Measurements from ENCODE around the gene KCNK15. TPM values are rescaled to one million over a fixed set of nuclear protein-coding genes. Genes with fewer than 3 reads are reported as not detected.

The KCNK15 gene
- total and polyA plus RNA-seq, 12 donors: 0.13 to 0.82 (median 0.38) TPM

DNA sequence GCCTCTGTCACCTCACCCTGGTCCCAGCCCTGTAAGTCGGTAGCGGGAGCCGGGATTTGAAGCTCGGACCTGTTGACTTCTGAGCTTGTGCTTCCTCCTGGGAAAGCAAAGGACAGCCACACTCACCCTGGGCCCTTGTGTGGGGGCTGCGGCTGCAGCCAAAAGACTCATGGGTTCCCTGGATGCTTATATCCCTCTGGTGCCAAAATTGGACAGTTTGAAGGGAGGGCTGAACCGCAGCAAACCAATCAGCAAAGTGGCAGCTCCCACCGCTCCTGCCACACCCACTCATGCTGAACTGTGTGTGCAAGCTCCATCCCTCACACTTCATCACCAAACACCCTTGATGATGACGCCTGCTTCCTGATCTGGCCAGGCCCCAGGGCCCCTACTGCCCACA, 34.4 kb upstream of the KCNK15 start:
- no peak overlapping the region for H3K4me3 ChIP-seq
- TF ChIP-seq, protein P1, sequence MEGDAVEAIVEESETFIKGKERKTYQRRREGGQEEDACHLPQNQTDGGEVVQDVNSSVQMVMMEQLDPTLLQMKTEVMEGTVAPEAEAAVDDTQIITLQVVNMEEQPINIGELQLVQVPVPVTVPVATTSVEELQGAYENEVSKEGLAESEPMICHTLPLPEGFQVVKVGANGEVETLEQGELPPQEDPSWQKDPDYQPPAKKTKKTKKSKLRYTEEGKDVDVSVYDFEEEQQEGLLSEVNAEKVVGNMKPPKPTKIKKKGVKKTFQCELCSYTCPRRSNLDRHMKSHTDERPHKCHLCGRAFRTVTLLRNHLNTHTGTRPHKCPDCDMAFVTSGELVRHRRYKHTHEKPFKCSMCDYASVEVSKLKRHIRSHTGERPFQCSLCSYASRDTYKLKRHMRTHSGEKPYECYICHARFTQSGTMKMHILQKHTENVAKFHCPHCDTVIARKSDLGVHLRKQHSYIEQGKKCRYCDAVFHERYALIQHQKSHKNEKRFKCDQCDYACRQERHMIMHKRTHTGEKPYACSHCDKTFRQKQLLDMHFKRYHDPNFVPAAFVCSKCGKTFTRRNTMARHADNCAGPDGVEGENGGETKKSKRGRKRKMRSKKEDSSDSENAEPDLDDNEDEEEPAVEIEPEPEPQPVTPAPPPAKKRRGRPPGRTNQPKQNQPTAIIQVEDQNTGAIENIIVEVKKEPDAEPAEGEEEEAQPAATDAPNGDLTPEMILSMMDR (IDR thresholded peaks at IDR 0.05): no peak
- peaks cover 19 to 52% (median 42%) of the 10 kb centered on the region in 9 donors for H3K4me1 ChIP-seq
- ATAC-seq: peak; percentile 49 to 84 (median 70)
- H3K27me3 ChIP-seq: no peaks in the 10 kb centered on the region
- no peaks in the 10 kb centered on the region for H3K9me3 ChIP-seq
- intact Hi-C loops (cut with DNase I): no loop called here
- no peaks in the 10 kb centered on the region for H3K36me3 ChIP-seq
- 53 to 65% methylated on average over 8 of the region's 8 CpGs for WGBS, 2 donors
- DNase-seq: peak in 1 of 2 donors; percentile 62
- H3K27ac ChIP-seq: peak overlapping the region in 9 of 10 donors; percentile 24 to 82 (median 70)

GRCh38 chr20:44714102-44714700, 31.5 kb upstream of the KCNK15 start:
- TF ChIP-seq, protein P1 (IDR thresholded peaks at IDR 0.05): no peak
- 38 to 41% methylated on average over 13 of the region's 13 CpGs for WGBS, 2 donors
- Histone ChIP-seq H3K27ac (peak overlapping the region; percentile 71 to 87 (median 82)), H3K9me3 (no peaks in the 10 kb centered on the region), H3K36me3 (no peaks in the 10 kb centered on the region), H3K27me3 (no peaks in the 10 kb centered on the region), H3K4me3 (peak overlapping the region in 1 of 10 donors; percentile 26), H3K4me1 (peaks cover 18 to 48% (median 41%) of the 10 kb centered on the region in 9 donors)
- ATAC-seq (peak; percentile 9 to 75 (median 68)), DNase-seq (no peak)
- intact Hi-C loops (cut with DNase I): loop anchor here in 2 of 10 donors (1.0 to 2.0 kb wide), 2 partner anchors 21 to 23 kb away; no protein-coding TSS in a partner anchor

- TF ChIP-seq, protein P1 (IDR thresholded peaks at IDR 0.05): no peak
- 45 to 46% methylated on average over 28 of the region's 28 CpGs for WGBS, 2 donors
- ATAC-seq: peak; percentile 77 to 93 (median 87)
- Histone ChIP-seq H3K9me3 (no peaks in the 10 kb centered on the region), H3K27me3 (no peaks in the 10 kb centered on the region), H3K4me3 (peak within 1 kb of the TSS in 8 of 10 donors; percentile 2 to 31 (median 14)), H3K36me3 (no peaks in the 10 kb centered on the region), H3K4me1 (peaks cover 18 to 48% (median 44%) of the 10 kb centered on the region in 9 donors), H3K27ac (peak within 1 kb of the TSS; percentile 71 to 87 (median 82))
- peak; percentile 87 to 93 for DNase-seq
- intact Hi-C loops (cut with DNase I): loop anchor here in 2 of 10 donors (1.0 to 2.0 kb wide), 2 partner anchors 22 to 24 kb away; no protein-coding TSS in a partner anchor
Measured at GRCh38 chr20:44714701-44715498, 30.8 kb upstream of the KCNK15 start, which contains the start of gene CCN5. Gene CCN5 (plus strand): TSS chr20:44715369. CDS start chr20:44715391, 22 bp downstream.
